H9 (cell line): Measurements from ENCODE around the gene CD247. TPM values are rescaled to one million over a fixed set of nuclear protein-coding genes. Genes with fewer than 3 reads are reported as not detected.

Experiments
- DNase-seq: peaks from one replicate; pipeline ENCODE4 v3.0.0-alpha.2; 2017
- H2AFZ ChIP-seq: one replicate; pipeline ENCODE4 v1.6.1; 2013; ENCODE audit warnings: mild to moderate bottlenecking, low read length, control low read depth, moderate library complexity
- H2AK5ac ChIP-seq: 2 replicates; pipeline ENCODE4 v1.6.1; 2013; ENCODE audit warnings: low read length, control low read depth, mixed read lengths; ENCODE audit not compliant: insufficient read length
- H2BK120ac ChIP-seq: one replicate; pipeline ENCODE4 v1.6.1; 2013; ENCODE audit warnings: low read depth, mild to moderate bottlenecking, low read length, control low read depth, inconsistent platforms; ENCODE audit not compliant: poor library complexity, severe bottlenecking
- H2BK12ac ChIP-seq: 2 replicates; pipeline ENCODE4 v1.6.1; 2013; ENCODE audit warnings: low read length, control low read depth, mixed read lengths, low read depth; ENCODE audit not compliant: insufficient read length
- H2BK15ac ChIP-seq: 2 replicates; pipeline ENCODE4 v1.6.1; 2013; ENCODE audit warnings: low read depth, low read length, control low read depth
- H2BK20ac ChIP-seq: one replicate; pipeline ENCODE4 v1.6.1; 2013; ENCODE audit warnings: low read depth, mild to moderate bottlenecking, low read length, control low read depth, inconsistent platforms; ENCODE audit not compliant: poor library complexity, severe bottlenecking
- H2BK5ac ChIP-seq: 2 replicates; pipeline ENCODE4 v1.6.1; 2013; ENCODE audit warnings: low read length, control low read depth, mixed read lengths; ENCODE audit not compliant: insufficient read length
- H3K14ac ChIP-seq: 2 replicates; pipeline ENCODE4 v1.6.1; 2013; ENCODE audit warnings: low read length, control low read depth; ENCODE audit not compliant: insufficient read depth
- H3K18ac ChIP-seq: 2 replicates; pipeline ENCODE4 v1.6.1; 2013; ENCODE audit warnings: low read depth, mild to moderate bottlenecking, mixed read lengths, low read length, control low read depth; ENCODE audit not compliant: insufficient read length
- H3K23ac ChIP-seq: 2 replicates; pipeline ENCODE4 v1.6.1; 2013; ENCODE audit warnings: low read length, control low read depth, mixed read lengths, low read depth; ENCODE audit not compliant: insufficient read length
- H3K23me2 ChIP-seq: 2 replicates; pipeline ENCODE4 v1.6.1; 2013; ENCODE audit warnings: low read depth, mild to moderate bottlenecking, mixed read lengths, low read length, control low read depth; ENCODE audit not compliant: insufficient read length, poor library complexity, severe bottlenecking
- H3K27ac ChIP-seq: 2 replicates; pipeline ENCODE4 v1.5.1; 2013; ENCODE audit warnings: low read length, control low read depth, mixed read lengths, low read depth; ENCODE audit not compliant: insufficient read length
- H3K27me3 ChIP-seq: 2 replicates; pipeline ENCODE4 v1.6.1; 2013; ENCODE audit warnings: low read length, control low read depth, inconsistent platforms; ENCODE audit not compliant: insufficient read depth
- H3K4ac ChIP-seq: 2 replicates; pipeline ENCODE4 v1.6.1; 2013; ENCODE audit warnings: low read depth, mild to moderate bottlenecking, control low read depth, inconsistent platforms, low read length, moderate library complexity
- H3K4me1 ChIP-seq: 2 replicates; pipeline ENCODE4 v1.6.1; 2013; ENCODE audit warnings: low read length, control low read depth, inconsistent platforms; ENCODE audit not compliant: insufficient read depth
- H3K4me2 ChIP-seq: 2 replicates; pipeline ENCODE4 v1.6.1; 2013; ENCODE audit warnings: low read length, control low read depth, mixed read lengths; ENCODE audit not compliant: insufficient read length, insufficient read depth
- H3K56ac ChIP-seq: 2 replicates; pipeline ENCODE4 v1.6.1; 2013; ENCODE audit warnings: low read depth, mild to moderate bottlenecking, mixed read lengths, low read length, control low read depth; ENCODE audit not compliant: insufficient read length
- H3K79me1 ChIP-seq: 2 replicates; pipeline ENCODE4 v1.6.1; 2013; ENCODE audit warnings: low read depth, mild to moderate bottlenecking, moderate library complexity, low read length, control low read depth, inconsistent platforms; ENCODE audit not compliant: insufficient read depth, poor library complexity, severe bottlenecking
- H3K79me2 ChIP-seq: 2 replicates; pipeline ENCODE4 v1.6.1; 2013; ENCODE audit warnings: low read length, control low read depth, inconsistent platforms; ENCODE audit not compliant: insufficient read depth
- H3K9ac ChIP-seq: 2 replicates; pipeline ENCODE4 v1.6.1; 2013; ENCODE audit warnings: low read length, control low read depth, mixed read lengths; ENCODE audit not compliant: insufficient read length; ENCODE audit errors: extremely low read depth
- H3K9me3 ChIP-seq: one replicate; pipeline ENCODE4 v1.6.1; 2013; ENCODE audit warnings: low read depth, low read length, inconsistent platforms; ENCODE audit not compliant: control insufficient read depth
- H3T11ph ChIP-seq: one replicate; pipeline ENCODE4 v1.6.1; 2013; ENCODE audit warnings: mild to moderate bottlenecking, low read length, control low read depth, inconsistent platforms
- H4K20me1 ChIP-seq: one replicate; pipeline ENCODE4 v1.6.1; 2013; ENCODE audit not compliant: control insufficient read depth, insufficient read length, insufficient read depth
- H4K5ac ChIP-seq: 2 replicates; pipeline ENCODE4 v1.6.1; 2013; ENCODE audit warnings: low read depth, mild to moderate bottlenecking, mixed read lengths, low read length, control low read depth; ENCODE audit not compliant: insufficient read length
- H4K8ac ChIP-seq: replicated peaks from 2 replicates; pipeline ENCODE4 v1.6.1; 2013; ENCODE audit warnings: low read length, control low read depth, mixed read lengths, low read depth; ENCODE audit not compliant: insufficient read length
- H4K91ac ChIP-seq: 2 replicates; pipeline ENCODE4 v1.6.1; 2013; ENCODE audit warnings: low read depth, mild to moderate bottlenecking, moderate library complexity, mixed read lengths, low read length, control low read depth; ENCODE audit not compliant: insufficient read length
- H3K27ac Mint-ChIP-seq, 3 experiments: 2 replicates in 2 of 3; 3 replicates in 1 of 3; pipeline ENCODE4 v1.8.0; 2020 to 2021; ENCODE audit warnings: mixed read lengths in 3 of 3, mild to moderate bottlenecking in 1 of 3, moderate library complexity in 1 of 3
- H3K27me3 Mint-ChIP-seq: 2 replicates; pipeline ENCODE4 v1.8.0; 2021; ENCODE audit warnings: low read depth, mild to moderate bottlenecking, moderate library complexity, mixed read lengths
- H3K36me3 Mint-ChIP-seq, 3 experiments: 2 replicates in 2 of 3; 3 replicates in 1 of 3; pipeline ENCODE4 v1.8.0; 2020 to 2021; ENCODE audit warnings: low read depth in 3 of 3, mixed read lengths in 3 of 3; ENCODE audit not compliant: insufficient read depth in 1 of 3
- H3K4me1 Mint-ChIP-seq, 2 experiments: 2 replicates each; pipeline ENCODE4 v1.8.0; 2020; ENCODE audit warnings: mixed read lengths in 2 of 2
- H3K4me3 Mint-ChIP-seq, 2 experiments: 2 replicates in 1 of 2; 3 replicates in 1 of 2; pipeline ENCODE4 v1.8.0; 2020 to 2021; ENCODE audit warnings: mild to moderate bottlenecking in 2 of 2, mixed read lengths in 2 of 2, moderate library complexity in 1 of 2
- H3K9me3 Mint-ChIP-seq, 2 experiments: 2 replicates in 1 of 2; 3 replicates in 1 of 2; pipeline ENCODE4 v1.8.0; 2020; ENCODE audit warnings: mild to moderate bottlenecking in 2 of 2, mixed read lengths in 2 of 2, moderate library complexity in 1 of 2
- WGBS: extraction: QIAGEN DNeasy Blood & Tissue Kit; methylation state at CpG from one replicate; pipeline ENCODE4 v1.1.7; 2013; ENCODE audit warnings: missing lambda C conversion rate, low lambda C conversion rate, mixed read lengths; ENCODE audit not compliant: insufficient read length; ENCODE audit errors: extremely low coverage; 5-methylcytosine and 5-hydroxymethylcytosine counted together
- total RNA-seq: library from RNA; stranded (reverse); gene quantifications from 2 replicates; pipeline ENCODE4 v1.2.1, GENCODE V29; 2021
- TF ChIP-seq, protein P1 (sequence below): fragments of 200-600 bp; sonication (generic); conservative IDR thresholded peaks from 3 replicates; pipeline ENCODE4 v1.8.0; 2021; ENCODE audit warnings: antibody characterized with exemption, mild to moderate bottlenecking

The CD247 gene
- total RNA-seq, 1 experiment from 2014 or later, result 1.2 TPM

DNA sequence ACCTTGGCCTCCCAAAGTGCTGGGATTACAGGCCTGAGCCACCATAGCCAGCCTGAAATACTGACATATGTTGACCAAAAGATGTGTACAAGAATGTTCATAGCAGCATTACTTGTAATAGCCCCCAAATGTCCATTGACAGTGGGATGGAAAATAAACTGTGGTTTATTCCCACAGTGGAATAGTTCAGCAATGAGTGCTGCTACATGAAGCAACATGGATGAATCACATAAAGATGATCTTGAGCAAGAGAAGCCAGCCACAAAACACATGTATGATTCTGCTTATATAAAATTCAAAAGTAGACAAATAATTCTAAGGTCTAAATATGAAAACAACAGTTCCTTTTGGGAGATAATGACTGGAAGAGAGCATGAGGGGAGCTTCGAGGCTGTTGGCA lies 44.4 kb upstream of the CD247 start:
- no CpG with 5 or more reads among the region's 1 CpG for WGBS

More for the DNA sequence above, 44.4 kb upstream of the CD247 start:
- Histone ChIP-seq H3K79me1 (no peaks in the 10 kb centered on the region), H3K4ac (no peak overlapping the region), H3K27ac (no peak overlapping the region), H3K9ac (no peak overlapping the region), H2BK120ac (no peak overlapping the region), H2AFZ (no peak overlapping the region), H2BK20ac (no peak overlapping the region), H2BK12ac (no peak overlapping the region), H4K20me1 (no peaks in the 10 kb centered on the region), H2BK5ac (no peak overlapping the region), H3K27me3 (no peaks in the 10 kb centered on the region), H3K9me3 (no peaks in the 10 kb centered on the region), H4K91ac (no peak overlapping the region), H3K14ac (no peak overlapping the region), H3K23ac (no peak overlapping the region), H3K23me2 (no peaks in the 10 kb centered on the region), H3K4me1 (no peaks in the 10 kb centered on the region), H4K5ac (no peak overlapping the region), H3T11ph (no peak overlapping the region), H3K79me2 (no peaks in the 10 kb centered on the region), H3K18ac (no peak overlapping the region), H2BK15ac (no peak overlapping the region), H4K8ac (no peak overlapping the region), H2AK5ac (no peak overlapping the region), H3K4me2 (no peak overlapping the region), H3K56ac (no peak overlapping the region)
- no peak for DNase-seq
- peaks cover 3% of the 10 kb centered on the region for H3K27me3 Mint-ChIP-seq
- TF ChIP-seq, protein P1, sequence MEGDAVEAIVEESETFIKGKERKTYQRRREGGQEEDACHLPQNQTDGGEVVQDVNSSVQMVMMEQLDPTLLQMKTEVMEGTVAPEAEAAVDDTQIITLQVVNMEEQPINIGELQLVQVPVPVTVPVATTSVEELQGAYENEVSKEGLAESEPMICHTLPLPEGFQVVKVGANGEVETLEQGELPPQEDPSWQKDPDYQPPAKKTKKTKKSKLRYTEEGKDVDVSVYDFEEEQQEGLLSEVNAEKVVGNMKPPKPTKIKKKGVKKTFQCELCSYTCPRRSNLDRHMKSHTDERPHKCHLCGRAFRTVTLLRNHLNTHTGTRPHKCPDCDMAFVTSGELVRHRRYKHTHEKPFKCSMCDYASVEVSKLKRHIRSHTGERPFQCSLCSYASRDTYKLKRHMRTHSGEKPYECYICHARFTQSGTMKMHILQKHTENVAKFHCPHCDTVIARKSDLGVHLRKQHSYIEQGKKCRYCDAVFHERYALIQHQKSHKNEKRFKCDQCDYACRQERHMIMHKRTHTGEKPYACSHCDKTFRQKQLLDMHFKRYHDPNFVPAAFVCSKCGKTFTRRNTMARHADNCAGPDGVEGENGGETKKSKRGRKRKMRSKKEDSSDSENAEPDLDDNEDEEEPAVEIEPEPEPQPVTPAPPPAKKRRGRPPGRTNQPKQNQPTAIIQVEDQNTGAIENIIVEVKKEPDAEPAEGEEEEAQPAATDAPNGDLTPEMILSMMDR, result no peak
- peaks cover 4 to 6% of the 10 kb centered on the region in 2 experiments; a peak in 1 of 4 replicates for H3K4me1 Mint-ChIP-seq
- H3K27ac Mint-ChIP-seq, result no peak overlapping the region
- H3K36me3 Mint-ChIP-seq, result no peaks in the 10 kb centered on the region
- no peaks in the 10 kb centered on the region for H3K9me3 Mint-ChIP-seq
- H3K4me3 Mint-ChIP-seq, result no peak overlapping the region
